K562 (cell line): Measurements from ENCODE around the gene NT5C. TPM values are rescaled to one million over a fixed set of nuclear protein-coding genes. Genes with fewer than 3 reads are reported as not detected.

Source experiments
- BHLHE40 ChIP-seq: IDR thresholded peaks from 2 replicates; pipeline ENCODE4 v1.6.1; 2011; ENCODE audit warnings: low read length, improper control_type of control experiment
- C11orf30 ChIP-seq: fragments of 450-650 bp; IDR thresholded peaks from 2 replicates; pipeline ENCODE4 v1.6.1; 2016; ENCODE audit warnings: low read depth, mild to moderate bottlenecking
- CTCF ChIP-seq, 3 experiments: IDR thresholded peaks in 2 of 3; conservative IDR thresholded peaks in 1 of 3; 2 replicates each; pipeline ENCODE4 v1.5.1; 2011 to 2012; ENCODE audit warnings: low read length in 3 of 3, mild to moderate bottlenecking in 3 of 3, control low read depth in 2 of 3, improper control_type of control experiment in 1 of 3, inconsistent platforms in 1 of 3, low read depth in 1 of 3, mixed read lengths in 1 of 3, moderate library complexity in 1 of 3; ENCODE audit not compliant: insufficient read depth in 2 of 3
- CXXC5 ChIP-seq: fragments of 250-450 bp; sonication (Bioruptor Pico); IDR thresholded peaks from 2 replicates; pipeline ENCODE4 v1.8.0; 2022; ENCODE audit warnings: inconsistent platforms, mild to moderate bottlenecking, moderate library complexity
- E2F6 ChIP-seq, 2 experiments: IDR thresholded peaks; 2 replicates each; pipeline ENCODE4 v1.6.1; 2011; ENCODE audit warnings: borderline replicate concordance in 1 of 2, control low read depth in 1 of 2, low read depth in 1 of 2, low read length in 1 of 2, mild to moderate bottlenecking in 1 of 2, mixed read lengths in 1 of 2, moderate library complexity in 1 of 2; ENCODE audit not compliant: insufficient read depth in 1 of 2, insufficient read length in 1 of 2, poor library complexity in 1 of 2, severe bottlenecking in 1 of 2; ENCODE audit errors: extremely low read depth in 1 of 2
- FOXO4 ChIP-seq: fragments of 450-650 bp; formaldehyde crosslinking; IDR thresholded peaks from 2 replicates; pipeline ENCODE4 v1.4.0; 2020; ENCODE audit warnings: mild to moderate bottlenecking, moderate library complexity
- HBP1 ChIP-seq: fragments of 450-650 bp; formaldehyde crosslinking; IDR thresholded peaks from 2 replicates; pipeline ENCODE4 v1.4.0; 2022; ENCODE audit warnings: missing genetic modification characterization
- HNRNPL ChIP-seq: fragments of 200-400 bp; formaldehyde crosslinking; IDR thresholded peaks from 2 replicates; pipeline ENCODE4 v1.6.1; 2017; ENCODE audit warnings: low read depth, mild to moderate bottlenecking, low read length
- KDM1A ChIP-seq, 2 experiments: fragments of 450-650 bp; IDR thresholded peaks; 2 replicates each; pipeline ENCODE4 v1.6.1; 2016; ENCODE audit warnings: mild to moderate bottlenecking in 2 of 2
- KLF6 ChIP-seq: fragments of 250-450 bp; sonication (Bioruptor Pico); IDR thresholded peaks from 2 replicates; pipeline ENCODE4 v1.4.0; 2020; ENCODE audit warnings: mild to moderate bottlenecking, moderate library complexity, borderline replicate concordance
- MYBL2 ChIP-seq, 2 experiments: fragments of 450-650 bp in 1 of 2; sonication (generic) in 1 of 2; formaldehyde crosslinking in 1 of 2; IDR thresholded peaks; 2 replicates each; pipeline versions ENCODE4 v1.6.1 to v1.8.1; 2017 to 2022; ENCODE audit warnings: borderline replicate concordance in 1 of 2, inconsistent platforms in 1 of 2, low read depth in 1 of 2, mild to moderate bottlenecking in 1 of 2, missing genetic modification reagents in 1 of 2, moderate library complexity in 1 of 2
- RBM22 ChIP-seq: fragments of 200-400 bp; formaldehyde crosslinking; IDR thresholded peaks from 2 replicates; pipeline ENCODE4 v1.6.1; 2018; ENCODE audit warnings: low read length, low read depth; ENCODE audit not compliant: poor library complexity, severe bottlenecking
- RCOR1 ChIP-seq, 2 experiments: IDR thresholded peaks; 2 replicates each; pipeline ENCODE4 v1.6.1; 2012; ENCODE audit warnings: low read depth in 2 of 2, low read length in 2 of 2, borderline replicate concordance in 1 of 2, improper control_type of control experiment in 1 of 2
- TFAP4 ChIP-seq: sonication (generic); formaldehyde crosslinking; IDR thresholded peaks from 2 replicates; pipeline ENCODE4 v1.8.0; 2022; ENCODE audit warnings: missing genetic modification reagents, mild to moderate bottlenecking, moderate library complexity, borderline replicate concordance
- THAP7 ChIP-seq: fragments of 250-450 bp; sonication (Bioruptor Pico); IDR thresholded peaks from 2 replicates; pipeline ENCODE4 v1.5.0; 2021
- ZC3H4 ChIP-seq: sonication (generic); formaldehyde crosslinking; IDR thresholded peaks from 2 replicates; pipeline ENCODE4 v1.9.0; 2021; ENCODE audit warnings: missing genetic modification reagents, borderline replicate concordance
- ZNF316 ChIP-seq: fragments of 450-650 bp; IDR thresholded peaks from 2 replicates; pipeline ENCODE4 v1.6.1; 2016
- polyA plus RNA-seq, 8 experiments: library from polyadenylated mRNA; depleted of rRNA in 4 of 8; stranded (reverse) in 5 of 8; unstranded in 3 of 8; fragments of >200 nt; fragmentation: Nextera tagmentation in 2 of 8; fragmentation: Illumina TruSeq in 1 of 8; extraction: Ambion mirVana in 2 of 8; extraction: Trizol in 1 of 8; gene quantifications; 2 replicates each; pipeline versions ENCODE4 v1.2.1 to v1.2.3, GENCODE V29; 2011 to 2014; ENCODE audit warnings: inconsistent platforms in 1 of 8, missing spikeins in 1 of 8
- total RNA-seq, 7 experiments: library from RNA; depleted of rRNA in 6 of 7; stranded (reverse); fragments of >200 nt in 6 of 7; fragmentation: Illumina TruSeq in 2 of 7; extraction: Trizol in 2 of 7; gene quantifications; 2 replicates each; pipeline versions ENCODE4 v1.2.1 to v1.2.3, GENCODE V29; 2011 to 2021; ENCODE audit warnings: low replicate concordance in 1 of 7

NT5C gene
- total and polyA plus RNA-seq, 9 of the 15 experiments (the other 6 are each of a cell fraction or from before 2014, with no cell fraction given), result 2.9 to 205 (median 45.0) TPM

GRCh38 chr17:75105126-75106080, 26.1 kb downstream of the NT5C start (continued):
- TF ChIP-seq E2F6 (IDR thresholded peaks at IDR 0.05; ENCODE audit: borderline replicate concordance in 1 of 2, extremely low read depth in 1 of 2, insufficient read depth in 1 of 2, insufficient read length in 1 of 2, low read depth in 1 of 2, low read length in 1 of 2, poor library complexity in 1 of 2, severe bottlenecking in 1 of 2) (peak in 1 of 2 experiments; percentile 11), FOXO4 (CRISPR knock-in tag) (no peak), RBM22 (no peak), ZNF316 (no peak), C11orf30 (no peak), CTCF (IDR thresholded peaks at IDR 0.05 in 2 of 3, conservative IDR thresholded peaks at IDR 0.05 in 1 of 3; ENCODE audit: insufficient read depth in 2 of 3, low read depth in 1 of 3, low read length in 3 of 3) (peak; percentile 81 to 96 (median 85)), RCOR1 (IDR thresholded peaks at IDR 0.05; ENCODE audit: borderline replicate concordance in 1 of 2, low read depth in 2 of 2, low read length in 2 of 2) (peak in 1 of 2 experiments; percentile 60; a peak in 1 of 4 replicates), BHLHE40 (no peak), CXXC5 (0 out of 2 replicates have a peak, but pooled peaks have one; percentile 20), HNRNPL (no peak), THAP7 (CRISPR knock-in tag) (no peak), HBP1 (CRISPR knock-in tag) (no peak), KLF6 (no peak), MYBL2 (IDR thresholded peaks at IDR 0.05; ENCODE audit: low read depth) (no peak), MYBL2 (CRISPR knock-in tag; IDR thresholded peaks at IDR 0.05; ENCODE audit: borderline replicate concordance) (no peak), ZC3H4 (CRISPR knock-in tag) (no peak), TFAP4 (peak; percentile 67; the same call in 1 of the 2 replicates), KDM1A (IDR thresholded peaks at IDR 0.05) (0 out of 4 replicates have a peak, but pooled peaks of 1 of the 2 experiments have one; percentile 30)
